Measurements from ENCODE around the gene COL9A1. TPM values are rescaled to one million over a fixed set of nuclear protein-coding genes. Genes with fewer than 3 reads are reported as not detected.

COL9A1 gene
- total and polyA plus RNA-seq, 7 donors, result 0.03 to 0.10 TPM; not detected in 5

DNA sequence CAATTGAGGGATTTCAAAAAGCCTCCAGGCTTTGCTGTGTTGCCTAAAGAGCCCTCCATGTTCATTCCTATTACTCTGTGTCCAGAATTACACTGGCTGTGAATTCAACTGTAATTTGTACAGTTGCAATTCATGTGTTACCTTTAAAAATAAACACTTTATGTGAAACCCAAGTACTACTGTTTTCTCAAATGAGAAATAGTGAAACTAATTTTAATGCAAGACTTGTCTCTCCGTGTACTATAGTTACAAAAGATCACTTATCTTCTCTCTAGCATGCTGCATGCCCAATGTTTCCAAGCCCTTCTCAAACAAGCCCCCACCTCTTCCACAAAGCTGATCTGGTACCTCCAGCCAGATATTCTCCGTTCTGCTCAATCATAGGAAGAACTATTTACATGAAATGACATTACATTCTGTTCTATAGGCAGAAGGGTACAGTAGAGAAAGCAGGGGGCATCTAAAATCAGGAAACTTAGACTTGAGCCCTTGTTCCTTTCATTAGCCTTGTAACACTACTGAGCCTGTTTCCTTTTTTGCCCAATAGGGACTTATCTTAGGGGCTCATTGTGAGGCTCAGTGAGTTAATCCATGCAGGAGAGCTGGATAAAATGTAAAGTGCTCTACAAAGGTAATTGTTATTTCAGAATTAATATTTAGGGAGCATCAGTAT lies 12.3 kb upstream of the COL9A1 start:
- Histone ChIP-seq H3K27ac (no peak overlapping the region), H3K9me3 (no peaks in the 10 kb centered on the region), H3K4me1 (no peaks in the 10 kb centered on the region), H3K27me3 (ENCODE audit: insufficient read depth in 3 of 3, low read length in 2 of 3) (no peaks in the 10 kb centered on the region), H3K36me3 (ENCODE audit: insufficient read depth in 1 of 2, low read depth in 1 of 2) (no peaks in the 10 kb centered on the region), H3K4me3 (no peak overlapping the region)
- no peak for DNase-seq
- ATAC-seq, result no peak
- intact Hi-C loops (cut with DNase I), result loop anchor here in 1 of 2 donors (10.0 kb wide), 1 partner anchor 700 kb away; no protein-coding TSS in a partner anchor
- TF ChIP-seq, protein P1, sequence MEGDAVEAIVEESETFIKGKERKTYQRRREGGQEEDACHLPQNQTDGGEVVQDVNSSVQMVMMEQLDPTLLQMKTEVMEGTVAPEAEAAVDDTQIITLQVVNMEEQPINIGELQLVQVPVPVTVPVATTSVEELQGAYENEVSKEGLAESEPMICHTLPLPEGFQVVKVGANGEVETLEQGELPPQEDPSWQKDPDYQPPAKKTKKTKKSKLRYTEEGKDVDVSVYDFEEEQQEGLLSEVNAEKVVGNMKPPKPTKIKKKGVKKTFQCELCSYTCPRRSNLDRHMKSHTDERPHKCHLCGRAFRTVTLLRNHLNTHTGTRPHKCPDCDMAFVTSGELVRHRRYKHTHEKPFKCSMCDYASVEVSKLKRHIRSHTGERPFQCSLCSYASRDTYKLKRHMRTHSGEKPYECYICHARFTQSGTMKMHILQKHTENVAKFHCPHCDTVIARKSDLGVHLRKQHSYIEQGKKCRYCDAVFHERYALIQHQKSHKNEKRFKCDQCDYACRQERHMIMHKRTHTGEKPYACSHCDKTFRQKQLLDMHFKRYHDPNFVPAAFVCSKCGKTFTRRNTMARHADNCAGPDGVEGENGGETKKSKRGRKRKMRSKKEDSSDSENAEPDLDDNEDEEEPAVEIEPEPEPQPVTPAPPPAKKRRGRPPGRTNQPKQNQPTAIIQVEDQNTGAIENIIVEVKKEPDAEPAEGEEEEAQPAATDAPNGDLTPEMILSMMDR (IDR thresholded peaks at IDR 0.05), result no peak
- 45 to 52% (median 51%) methylated on average over 2 of the region's 2 CpGs for WGBS, 3 donors

DNA sequence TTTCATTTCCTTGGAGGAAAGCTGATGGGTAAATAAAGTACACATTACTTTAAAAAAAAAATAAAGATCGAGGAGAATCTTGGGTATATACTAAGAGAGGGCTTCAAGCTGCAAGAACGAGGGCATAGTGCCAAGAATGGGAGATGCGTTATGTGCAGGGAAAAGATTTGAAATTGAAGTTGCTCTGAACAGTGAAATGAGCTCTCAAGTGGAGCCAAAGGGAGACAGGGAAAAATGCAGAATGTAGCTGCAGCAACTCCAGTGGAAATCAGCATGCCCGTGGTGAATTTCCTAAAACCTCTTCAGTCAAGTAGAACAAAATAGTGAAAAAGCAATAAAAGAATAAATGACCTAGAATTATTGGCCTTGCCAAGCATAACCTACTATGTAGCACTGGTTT lies 11.4 kb upstream of the COL9A1 start:
- DNase-seq (no peak), ATAC-seq (no peak)
- 13 to 17% (median 16%) methylated on average over 4 of the region's 4 CpGs for WGBS, 3 donors
- Histone ChIP-seq H3K4me1 (no peaks in the 10 kb centered on the region), H3K36me3 (ENCODE audit: insufficient read depth in 1 of 2, low read depth in 1 of 2) (no peaks in the 10 kb centered on the region), H3K4me3 (no peak overlapping the region), H3K9me3 (no peaks in the 10 kb centered on the region), H3K27me3 (ENCODE audit: insufficient read depth in 3 of 3, low read length in 2 of 3) (no peaks in the 10 kb centered on the region), H3K27ac (no peak overlapping the region)
- intact Hi-C loops (cut with DNase I), result loop anchor here in 1 of 2 donors (10.0 kb wide), 1 partner anchor 701 kb away; no protein-coding TSS in a partner anchor
- TF ChIP-seq, protein P1 (IDR thresholded peaks at IDR 0.05), result no peak

DNA sequence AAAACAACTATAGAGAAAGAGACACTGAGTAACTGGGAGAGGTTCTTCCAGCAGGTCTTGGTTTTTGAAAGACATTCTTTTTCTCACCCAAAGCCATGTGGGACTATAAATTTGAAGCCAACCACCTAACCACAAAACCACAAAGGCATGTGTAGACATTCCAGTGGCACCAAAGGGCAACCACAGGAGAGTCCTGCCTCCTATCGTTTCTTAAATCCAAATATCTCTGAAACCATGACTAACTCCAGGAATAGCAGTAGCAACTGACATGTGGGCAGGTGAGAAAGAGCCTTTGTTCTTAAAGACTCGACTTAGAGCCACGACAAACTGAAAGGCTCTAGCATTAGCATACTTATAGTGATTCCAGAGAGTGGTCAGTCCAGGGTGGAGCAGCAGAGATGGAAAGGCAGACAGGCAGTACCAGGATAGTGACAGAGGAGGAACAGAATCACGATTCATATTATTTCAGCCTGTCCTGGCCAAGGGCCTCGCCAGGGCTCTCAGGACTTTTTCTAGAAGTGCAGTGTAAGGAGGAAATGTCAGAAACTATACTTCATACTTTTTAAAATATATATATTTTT lies 9.4 kb upstream of the COL9A1 start:
- H3K27me3 ChIP-seq (ENCODE audit: insufficient read depth in 3 of 3, low read length in 2 of 3), result no peaks in the 10 kb centered on the region
- H3K27ac ChIP-seq, result no peak overlapping the region
- no peaks in the 10 kb centered on the region for H3K4me1 ChIP-seq
- intact Hi-C loops (cut with DNase I), result loop anchor here in 1 of 2 donors (10.0 kb wide), 1 partner anchor 703 kb away; no protein-coding TSS in a partner anchor
- H3K36me3 ChIP-seq (ENCODE audit: insufficient read depth in 1 of 2, low read depth in 1 of 2), result no peaks in the 10 kb centered on the region
- H3K4me3 ChIP-seq, result no peak overlapping the region
- WGBS, 3 donors, result 44 to 52% (median 45%) methylated on average over 5 of the region's 5 CpGs
- no peak for ATAC-seq
- DNase-seq, result no peak
- TF ChIP-seq, protein P1 (IDR thresholded peaks at IDR 0.05), result no peak
- H3K9me3 ChIP-seq, result no peaks in the 10 kb centered on the region

DNA sequence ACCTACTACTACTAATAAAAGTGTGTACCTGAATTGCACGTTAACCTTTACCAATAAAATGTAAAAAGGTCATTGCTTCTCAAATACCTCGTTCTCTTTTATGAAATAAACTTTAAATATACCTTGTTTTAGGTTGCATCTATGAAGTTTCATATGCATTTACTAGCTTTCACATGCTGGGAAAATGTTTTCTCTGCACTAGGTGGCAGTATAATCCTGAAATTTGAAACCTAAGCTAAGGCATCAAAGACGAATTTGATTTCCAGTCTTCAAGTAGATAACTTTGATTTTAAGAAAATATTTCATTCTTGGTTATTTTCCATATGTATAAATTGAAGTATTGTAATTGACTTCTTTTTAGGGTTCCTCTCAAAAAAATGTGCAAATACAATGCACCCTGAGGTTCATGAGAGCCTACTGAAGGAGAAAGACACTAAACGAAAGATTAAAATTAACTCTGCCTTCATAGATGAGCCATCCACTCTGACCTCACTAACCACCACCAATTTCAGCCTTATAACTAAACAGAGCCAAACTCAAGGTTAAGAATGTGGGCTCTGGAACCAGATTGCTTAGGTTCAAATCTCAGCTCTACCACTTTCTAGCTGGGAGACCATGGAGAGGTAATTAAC lies 7.3 kb upstream of the COL9A1 start:
- intact Hi-C loops (cut with DNase I), result loop anchor here (2.0 to 10.0 kb wide), 2 partner anchors 59 to 705 kb away; no protein-coding TSS in a partner anchor
- no peaks in the 10 kb centered on the region for H3K27me3 ChIP-seq (ENCODE audit: insufficient read depth in 3 of 3, low read length in 2 of 3)
- no peak for DNase-seq
- no peaks in the 10 kb centered on the region for H3K4me1 ChIP-seq
- no peak overlapping the region for H3K4me3 ChIP-seq
- no peaks in the 10 kb centered on the region for H3K9me3 ChIP-seq
- no peak for ATAC-seq
- 11 to 16% (median 15%) methylated on average over 4 of the region's 4 CpGs for WGBS, 3 donors
- H3K36me3 ChIP-seq (ENCODE audit: insufficient read depth in 1 of 2, low read depth in 1 of 2), result no peaks in the 10 kb centered on the region
- no peak overlapping the region for H3K27ac ChIP-seq
- TF ChIP-seq, protein P1 (IDR thresholded peaks at IDR 0.05), result peak; percentile 61
